Thoracic aorta (tissue), 2 donors: ENCODE measurements around the gene MLST8. TPM values are rescaled to one million over a fixed set of nuclear protein-coding genes. Genes with fewer than 3 reads are reported as not detected.

Experiments
- ATAC-seq: fragments of 150-250 bp; one replicate; pipeline ENCODE4 v1.8.0; 2017; ENCODE audit warnings: low read depth; ENCODE audit not compliant: insufficient number of reproducible peaks, low FRiP score
- DNase-seq: peaks from one replicate; pipeline ENCODE4 v3.0.0-alpha.2; 2020; ENCODE audit warnings: low spot score
- H3K27ac ChIP-seq, 2 donors: fragments of 200-600 bp; sonication (generic); 1 replicate in 1 of 2; 2 replicates in 1 of 2; pipeline ENCODE4 v1.5.1; 2016; ENCODE audit warnings: mild to moderate bottlenecking in 2 of 2, moderate library complexity in 2 of 2
- H3K27me3 ChIP-seq: fragments of 200-600 bp; sonication (generic); replicated peaks from 2 replicates; pipeline ENCODE4 v1.6.0; 2016; ENCODE audit warnings: mild to moderate bottlenecking; ENCODE audit not compliant: insufficient read depth
- H3K36me3 ChIP-seq: fragments of 200-600 bp; sonication (generic); one replicate; pipeline ENCODE4 v1.5.1; 2016
- H3K4me1 ChIP-seq, 2 donors: fragments of 200-600 bp; sonication (generic); 1 replicate in 1 of 2; 2 replicates in 1 of 2; pipeline versions ENCODE4 v1.5.1 to v1.6.0; 2016; ENCODE audit warnings: low read depth in 2 of 2, mild to moderate bottlenecking in 1 of 2; ENCODE audit not compliant: control insufficient read depth in 1 of 2
- H3K4me3 ChIP-seq: fragments of 200-600 bp; sonication (generic); 2 replicates; pipeline ENCODE4 v1.5.1; 2016; ENCODE audit warnings: mild to moderate bottlenecking
- H3K9me3 ChIP-seq: fragments of 200-600 bp; sonication (generic); 2 replicates; pipeline ENCODE4 v1.5.1; 2016
- CTCF ChIP-seq: fragments of 200-600 bp; sonication (generic); IDR thresholded peaks from one replicate; pipeline ENCODE4 v1.5.1; 2019; ENCODE audit warnings: antibody characterized with exemption
- total RNA-seq, 2 donors: library from RNA; depleted of rRNA; stranded (reverse); fragments of >200 nt; gene quantifications; one replicate each; pipeline versions ENCODE4 v1.1.0 to v1.2.3, GENCODE V29; 2016

Gene MLST8
- total RNA-seq = 10 to 100 TPM; 13.7 to 47.7 TPM

- H3K9me3 ChIP-seq = no peaks in the 10 kb centered on the region
- no peaks in the 10 kb centered on the region for H3K27me3 ChIP-seq
- DNase-seq = peak; percentile 21
- H3K36me3 ChIP-seq = peaks cover 18% of the 10 kb centered on the region
- peaks cover 7 to 20% of the 10 kb centered on the region in 2 donors for H3K4me1 ChIP-seq
- H3K27ac ChIP-seq = peak within 1 kb of the TSS; percentile 94 to 97
- peak; percentile 78 for ATAC-seq
- peak within 1 kb of the TSS; percentile 87 for H3K4me3 ChIP-seq
- TF ChIP-seq CTCF = peak; percentile 24
Observed at GRCh38 chr16:2205104-2205966, at the start of gene MLST8. Gene MLST8, plus strand, starts transcription at chr16:2205454. Its CDS starts 632 bp downstream, at chr16:2206086.

GRCh38 chr16:2155977-2156848 lies 49.0 kb upstream of the MLST8 start:
- no peak for TF ChIP-seq CTCF
- Histone ChIP-seq H3K36me3 (no peaks in the 10 kb centered on the region), H3K4me1 (peaks cover 35 to 76% of the 10 kb centered on the region in 2 donors), H3K27ac (peak overlapping the region; percentile 53), H3K4me3 (peak overlapping the region; percentile 72), H3K27me3 (no peaks in the 10 kb centered on the region), H3K9me3 (no peaks in the 10 kb centered on the region)
- DNase-seq (no peak), ATAC-seq (no peak)

GRCh38 chr16:2156849-2157224 lies 48.4 kb upstream of the MLST8 start:
- no peak for ATAC-seq

GRCh38 chr16:2157480-2158261 lies 47.6 kb upstream of the MLST8 start:
- H3K4me3 ChIP-seq = no peak overlapping the region
- no peaks in the 10 kb centered on the region for H3K27me3 ChIP-seq
- H3K9me3 ChIP-seq = no peaks in the 10 kb centered on the region
- TF ChIP-seq CTCF = no peak
- peaks cover 34 to 70% of the 10 kb centered on the region in 2 donors for H3K4me1 ChIP-seq
- DNase-seq (no peak), ATAC-seq (no peak)
- H3K27ac ChIP-seq = peak overlapping the region in 1 of 2 donors; percentile 56
- no peaks in the 10 kb centered on the region for H3K36me3 ChIP-seq

More at GRCh38 chr16:2156849-2157224, 48.4 kb upstream of the MLST8 start:
- no peak for DNase-seq
- Histone ChIP-seq H3K36me3 (no peaks in the 10 kb centered on the region), H3K4me1 (peaks cover 35 to 76% of the 10 kb centered on the region in 2 donors), H3K4me3 (peak overlapping the region; percentile 72), H3K9me3 (no peaks in the 10 kb centered on the region), H3K27ac (no peak overlapping the region), H3K27me3 (no peaks in the 10 kb centered on the region)
- TF ChIP-seq CTCF = no peak
